HG03378 (cell line): Measurements from ENCODE around the gene DBNL.

Source experiments
- ATAC-seq: cut with Tn5 transposase; IDR thresholded peaks from one replicate; pipeline ENCODE4 v1.9.1; 2021; ENCODE audit warnings: mild to moderate bottlenecking, moderate library complexity; ENCODE audit not compliant: unreplicated experiment

DBNL gene

GRCh38 chr7:44075296-44076075, 31.0 kb downstream of the DBNL start:
- no peak for ATAC-seq

DNA sequence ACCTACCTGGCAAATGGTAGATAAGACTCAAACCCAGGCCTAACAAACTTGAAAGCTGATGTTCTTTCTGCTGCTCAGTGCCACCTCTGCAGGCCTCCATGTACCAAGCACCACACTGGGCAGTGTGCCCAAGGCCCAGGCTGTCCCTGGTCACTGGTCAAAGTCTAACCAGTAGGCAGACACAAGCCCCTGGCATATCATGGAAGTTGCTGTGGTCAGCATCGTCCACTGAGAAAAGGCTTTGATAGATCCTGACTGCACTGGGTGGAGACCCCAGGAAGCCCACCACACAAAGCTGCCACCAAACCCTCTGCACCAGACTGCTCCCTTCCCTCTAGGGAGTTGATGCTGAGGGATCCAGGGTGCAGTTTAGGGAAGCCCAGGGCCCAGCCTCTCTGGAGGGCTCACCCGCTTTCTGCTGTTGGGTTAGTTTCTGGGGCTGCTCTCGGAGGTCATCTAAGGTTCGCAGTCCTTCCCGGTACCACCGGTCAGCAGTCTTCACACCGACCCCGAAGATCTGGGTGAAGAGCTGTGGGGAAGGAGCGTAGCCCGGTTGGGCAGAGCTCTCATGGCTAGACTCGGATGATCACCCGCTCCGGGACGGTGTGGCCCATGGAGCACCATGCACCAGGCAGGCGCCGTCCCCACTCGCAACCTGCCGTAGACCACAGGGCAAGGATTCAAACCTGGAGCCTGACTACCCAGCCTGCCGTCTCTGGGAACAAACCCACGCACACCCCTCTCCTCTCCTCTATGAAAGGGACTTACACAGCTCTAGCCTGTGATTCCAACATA, 31.8 kb downstream of the DBNL start:
- no peak for ATAC-seq

- ATAC-seq: no peak
Measured at GRCh38 chr7:44077061-44077460, 32.6 kb downstream of the DBNL start.

- no peak for ATAC-seq
Measured at GRCh38 chr7:44077681-44078091, 33.2 kb downstream of the DBNL start.

- no peak for ATAC-seq
Measured at GRCh38 chr7:44078521-44078920, 34.0 kb downstream of the DBNL start.

- ATAC-seq: no peak
Measured at GRCh38 chr7:44079331-44080021, 35.0 kb downstream of the DBNL start.

GRCh38 chr7:44080118-44080517, 35.6 kb downstream of the DBNL start:
- ATAC-seq: no peak

DNA sequence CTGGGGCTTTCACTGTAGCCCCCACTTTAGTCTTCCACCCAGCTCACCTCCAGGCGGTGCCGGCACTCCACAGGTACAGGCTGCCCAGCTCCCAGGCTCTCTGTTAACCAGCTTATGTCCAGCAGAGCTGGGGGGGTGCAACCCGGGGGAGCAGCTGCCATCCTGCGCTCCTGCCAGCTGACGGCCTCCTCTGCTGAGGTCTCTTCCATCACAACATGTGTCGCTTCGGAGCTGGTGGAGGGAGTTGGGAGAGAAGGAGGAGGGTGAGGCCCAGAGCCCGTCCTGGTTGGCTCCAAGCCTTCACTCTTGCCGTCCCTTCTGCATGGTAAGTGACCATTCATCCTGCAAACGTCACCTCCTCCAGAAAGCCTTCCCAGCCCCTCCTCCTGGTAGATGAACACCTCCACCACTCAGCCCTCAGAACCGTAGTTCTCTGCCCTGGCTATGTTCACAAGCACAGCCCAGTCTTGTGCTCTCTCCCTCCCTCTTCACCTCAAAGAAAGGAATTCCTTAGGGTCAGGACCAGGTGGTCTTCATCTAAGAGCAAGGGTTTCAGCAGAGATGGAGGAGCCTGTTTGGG, 36.3 kb downstream of the DBNL start:
- ATAC-seq: no peak

DNA sequence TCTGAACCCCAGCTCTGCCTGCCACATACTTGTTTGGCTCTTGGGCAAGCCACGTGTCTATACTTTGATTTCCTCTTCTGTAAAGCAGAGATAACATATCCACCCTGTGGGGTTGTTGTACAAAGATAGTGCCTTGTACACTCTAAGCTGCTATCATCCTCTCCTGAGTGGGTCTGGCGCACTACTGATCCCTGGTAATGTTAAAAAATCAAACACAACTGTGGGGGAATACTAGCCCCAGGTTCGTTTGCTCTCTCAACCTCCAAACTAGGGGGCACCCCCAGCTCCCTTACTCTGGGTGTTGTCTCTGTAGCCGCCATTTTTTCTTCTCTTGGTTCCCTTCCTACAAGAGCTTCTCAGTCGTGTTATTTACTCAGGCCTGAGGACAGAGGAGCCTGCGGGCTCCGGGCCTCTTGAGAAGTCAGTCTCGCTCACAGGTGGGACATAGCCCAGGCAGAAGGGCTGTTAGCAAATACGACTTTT, 36.8 kb downstream of the DBNL start:
- no peak for ATAC-seq

DNA sequence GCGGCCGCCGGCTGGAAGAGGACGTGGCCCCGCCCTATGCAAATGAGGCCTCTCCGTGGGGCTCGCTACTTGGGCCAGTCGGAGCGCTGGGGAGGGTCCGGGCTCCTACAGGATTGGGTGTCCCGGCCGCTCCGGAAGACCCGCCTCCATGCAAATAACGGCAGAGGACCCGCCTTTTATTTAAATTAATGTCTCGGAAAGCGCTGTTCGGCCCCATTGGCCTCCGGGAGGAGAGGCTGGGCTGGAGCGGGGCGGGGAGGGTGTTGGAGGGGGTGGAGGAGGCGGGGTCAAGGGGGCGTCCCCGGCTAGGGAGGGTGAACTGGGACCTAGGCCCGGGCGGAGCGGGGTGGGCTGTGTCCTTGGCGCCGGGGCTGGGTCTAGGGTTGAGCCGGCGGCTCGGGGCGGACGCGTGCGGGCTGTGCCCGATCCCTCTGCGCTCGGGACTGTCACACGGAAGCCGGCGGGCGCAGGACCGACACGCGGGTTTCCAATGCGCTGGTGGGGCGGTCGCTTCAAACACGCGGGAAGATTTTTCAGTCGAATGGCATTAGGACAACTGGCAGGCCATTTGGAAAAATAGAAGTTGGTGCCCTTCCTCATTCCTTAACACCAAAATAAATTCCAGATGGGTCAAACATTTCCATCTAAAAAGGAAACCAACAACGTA, 38.2 kb downstream of the DBNL start:
- ATAC-seq: peak; percentile 84

GRCh38 chr7:44083796-44084195, 39.3 kb downstream of the DBNL start:
- no peak for ATAC-seq

- no peak for ATAC-seq
Measured at GRCh38 chr7:44084701-44085100, 40.2 kb downstream of the DBNL start.

- no peak for ATAC-seq
Measured at GRCh38 chr7:44085546-44085945, 41.0 kb downstream of the DBNL start.

DNA sequence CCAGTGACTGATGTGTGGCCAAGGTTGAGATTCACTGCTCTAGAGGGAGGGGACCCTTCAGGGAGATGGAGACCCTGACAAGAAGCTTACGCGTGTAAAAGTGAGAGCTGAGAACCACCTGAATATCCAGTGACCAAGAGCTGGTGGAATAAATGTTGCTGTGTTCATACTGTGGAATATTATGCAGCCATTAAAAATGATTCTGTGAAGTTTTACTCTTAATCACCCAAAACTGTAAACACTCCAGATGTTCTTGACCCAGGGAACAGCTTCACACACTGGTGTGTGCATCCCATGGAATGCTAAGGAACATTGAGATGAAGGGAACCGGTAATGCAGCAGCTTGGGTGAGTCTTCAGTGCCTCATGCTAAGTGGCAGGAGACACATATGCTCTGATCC, 42.1 kb downstream of the DBNL start:
- no peak for ATAC-seq

- no peak for ATAC-seq
Measured at GRCh38 chr7:44087911-44088838, 43.7 kb downstream of the DBNL start.

DNA sequence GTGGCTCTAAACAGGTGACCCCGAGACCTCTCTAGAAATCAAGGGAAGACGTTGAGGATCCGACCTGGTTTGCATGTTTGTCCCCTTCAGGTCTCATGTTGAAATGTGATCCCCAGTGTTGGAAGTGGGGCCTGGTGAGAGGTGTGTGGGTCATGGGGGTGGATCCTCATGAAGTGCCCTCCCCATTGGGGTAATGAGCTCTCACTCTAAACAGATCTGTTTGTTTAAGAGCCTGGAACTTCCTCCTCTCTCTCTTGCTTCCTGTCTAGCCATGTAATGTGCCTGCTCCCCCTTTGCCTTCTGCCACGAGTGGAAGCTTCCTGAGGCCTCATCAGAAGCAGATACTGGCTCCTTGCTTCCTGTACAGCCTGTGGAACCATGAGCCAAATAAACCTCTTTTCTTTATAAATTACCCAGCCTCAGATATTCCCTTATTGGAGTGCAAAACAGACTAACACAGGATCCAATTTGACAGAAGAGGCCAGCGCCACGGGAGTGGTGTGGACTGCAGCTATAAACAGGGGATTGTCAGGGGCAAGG, 48.7 kb downstream of the DBNL start:
- ATAC-seq: no peak

- ATAC-seq: no peak
Measured at GRCh38 chr7:44094365-44094764, 49.9 kb downstream of the DBNL start.

GRCh38 chr7:44094883-44095592, 50.5 kb downstream of the DBNL start:
- ATAC-seq: no peak

DNA sequence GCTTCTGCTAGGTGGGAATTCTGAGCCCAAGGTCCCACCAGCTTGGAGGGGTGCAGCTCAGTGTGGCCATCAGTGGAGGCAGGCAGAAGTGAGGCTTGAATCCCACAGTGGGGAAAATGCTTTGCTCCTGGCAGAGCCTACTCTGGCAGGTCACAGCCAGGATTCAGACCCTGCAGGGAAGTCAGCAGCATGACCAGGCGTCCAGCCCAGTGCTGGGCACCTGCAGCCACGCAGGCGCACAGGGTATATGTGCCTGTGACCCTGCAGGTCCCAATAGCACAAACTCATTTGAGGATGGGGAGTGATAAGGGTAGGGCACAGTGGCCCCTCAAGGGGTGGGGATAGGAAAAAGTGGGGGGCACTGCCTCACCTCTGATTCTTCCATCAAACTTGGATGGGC, 51.3 kb downstream of the DBNL start:
- ATAC-seq: no peak
